NT2/D1 (cell line): ENCODE measurements around the gene ERLEC1.

Source experiments
- SUZ12 ChIP-seq: IDR thresholded peaks from 2 replicates; pipeline ENCODE4 v1.6.1; 2011; ENCODE audit not compliant: insufficient read length, insufficient read depth; ENCODE audit errors: extremely low read depth
- ZNF274 ChIP-seq: IDR thresholded peaks from 2 replicates; pipeline ENCODE4 v1.6.1; 2011; ENCODE audit warnings: mild to moderate bottlenecking, low read depth, low read length

- no peak for TF ChIP-seq SUZ12
- TF ChIP-seq ZNF274 = no peak
Observed at GRCh38 chr2:53826030-53826410, 39.2 kb downstream of the ERLEC1 start.
